HTR-8/SVneo (cell line): Measurements from ENCODE around the gene LIX1.
"Not testable (repeated sequence)": the region's sequence is repeated elsewhere in the genome, so short reads cannot be mapped to it uniquely, and the experiment has no call there.

Experiments
- DNase-seq: peaks from one replicate; pipeline ENCODE4 v3.0.0; 2011; ENCODE audit warnings: low spot score, mixed read lengths; ENCODE audit not compliant: insufficient read length
- FAIRE-seq: peaks from 2 replicates; lab custom pipeline; 2011; peaks lifted over from hg19 to GRCh38; lab: Jason Lieb, UNC

Gene LIX1

GRCh38 chr5:97142521-97143254, at the start of gene LIX1:
Gene LIX1 (minus strand): TSS chr5:97142611. CDS start chr5:97142576, 35 bp downstream.
- FAIRE-seq = no peak
- peak; percentile 39 for DNase-seq

GRCh38 chr5:97191893-97192292, 49.5 kb upstream of the LIX1 start:
- DNase-seq (no peak), FAIRE-seq (no peak)

- FAIRE-seq = not testable (repeated sequence)
Observed at GRCh38 chr5:97189523-97189922, 47.1 kb upstream of the LIX1 start.

DNA sequence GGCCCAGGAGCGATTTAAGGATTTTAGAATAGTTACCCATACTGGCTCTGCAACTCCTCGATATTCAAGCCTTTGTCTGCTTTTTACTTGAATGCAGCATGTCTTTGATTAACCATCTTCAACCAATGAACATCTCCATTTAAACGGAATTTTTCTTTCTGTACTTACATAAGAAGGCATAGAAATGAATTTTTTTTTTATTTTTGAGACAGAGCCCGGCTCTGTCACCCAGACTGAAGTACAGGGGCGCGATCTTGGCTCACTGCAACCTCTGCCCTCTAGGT, 41.5 kb upstream of the LIX1 start:
- no peak for DNase-seq

More at GRCh38 chr5:97189523-97189922, 47.1 kb upstream of the LIX1 start:
- DNase-seq = not testable (repeated sequence)

GRCh38 chr5:97183100-97183929, 40.9 kb upstream of the LIX1 start, which contains the start of gene RIOK2:
Gene RIOK2 (minus strand): TSS chr5:97183247. CDS start chr5:97183191, 56 bp downstream.
- peak; percentile 42 for FAIRE-seq
- DNase-seq = peak; percentile 88

More for the DNA sequence above, 41.5 kb upstream of the LIX1 start:
- FAIRE-seq = no peak

DNA sequence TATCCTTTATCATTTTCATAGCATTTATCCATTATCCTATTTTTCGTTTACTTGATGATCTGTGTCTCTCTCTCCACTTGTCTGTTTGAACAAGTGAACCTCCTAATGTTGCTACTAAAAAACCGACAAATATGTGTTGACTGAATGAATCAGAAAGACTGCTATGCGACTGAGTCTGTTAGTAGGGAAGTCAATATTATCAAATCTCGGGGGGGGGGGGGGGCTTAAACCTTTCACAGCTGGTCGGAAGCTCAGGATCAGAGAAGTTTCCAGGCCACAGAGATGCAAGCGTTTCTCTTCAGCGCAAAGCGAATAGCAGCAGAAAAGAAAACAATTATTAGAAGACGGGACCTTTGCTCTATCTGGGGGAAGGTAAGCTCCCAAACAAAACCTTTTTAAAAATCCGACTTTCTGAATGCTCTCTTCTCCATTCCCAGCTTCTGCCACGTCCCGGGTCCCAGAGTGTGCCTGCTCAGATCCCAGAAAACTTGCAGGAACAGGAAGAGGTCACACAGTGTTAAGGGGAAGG, 40.2 kb upstream of the LIX1 start:
- FAIRE-seq (no peak), DNase-seq (no peak)

DNA sequence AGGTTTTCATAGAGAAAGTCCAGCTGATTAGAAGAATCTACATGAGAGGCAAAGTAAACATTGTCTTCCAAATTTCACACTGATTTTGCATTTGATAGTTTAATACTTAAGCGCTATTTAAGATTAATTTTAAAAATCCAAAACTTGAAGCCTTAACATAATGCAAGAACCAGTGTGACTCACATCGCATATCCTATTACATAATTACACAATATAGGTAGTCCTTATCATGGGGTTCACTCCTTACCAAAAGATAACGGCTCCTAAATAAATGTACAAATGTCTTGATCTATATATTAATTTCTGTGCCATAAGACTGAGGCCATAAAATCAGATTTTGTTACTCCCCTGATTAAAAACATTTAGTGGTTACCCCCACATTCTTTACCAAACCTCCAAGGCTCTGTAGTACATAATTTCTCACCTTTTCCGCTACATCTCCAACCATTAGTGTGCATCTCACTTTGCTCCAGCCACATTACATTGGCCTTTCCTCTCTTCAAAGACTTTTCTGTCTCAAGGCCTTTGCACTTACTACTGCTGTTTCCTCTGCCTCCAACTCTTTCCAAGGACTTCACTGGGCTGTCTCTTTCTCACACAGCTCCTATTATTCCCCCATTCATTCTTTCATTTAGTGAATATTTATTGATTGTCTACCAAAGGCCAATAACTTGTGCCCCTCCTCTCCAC, 39.6 kb upstream of the LIX1 start:
- no peak for DNase-seq

DNA sequence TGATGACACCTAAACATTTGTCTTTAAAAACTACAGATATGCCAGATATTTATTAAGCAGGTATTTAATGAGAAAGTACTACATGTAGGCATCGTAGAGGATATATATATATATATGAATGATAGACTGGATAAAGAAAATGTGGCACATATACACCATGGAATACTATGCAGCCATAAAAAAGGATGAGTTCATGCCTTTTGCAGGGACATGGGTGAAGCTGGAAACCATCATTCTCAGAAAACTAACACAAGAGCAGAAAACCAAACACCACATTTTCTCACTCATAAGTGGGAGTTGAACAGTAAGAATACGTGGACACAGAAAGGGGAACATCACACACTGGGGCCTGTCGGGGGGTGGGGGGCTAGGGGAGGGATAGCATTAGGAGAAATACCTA, 37.0 kb upstream of the LIX1 start:
- not testable (repeated sequence) for DNase-seq, FAIRE-seq

More for the DNA sequence above, 39.6 kb upstream of the LIX1 start:
- FAIRE-seq = no peak

- FAIRE-seq = no peak
- no peak for DNase-seq
Observed at GRCh38 chr5:97172227-97172626, 29.8 kb upstream of the LIX1 start.

GRCh38 chr5:97171703-97172102, 29.3 kb upstream of the LIX1 start:
- FAIRE-seq (no peak), DNase-seq (no peak)

DNA sequence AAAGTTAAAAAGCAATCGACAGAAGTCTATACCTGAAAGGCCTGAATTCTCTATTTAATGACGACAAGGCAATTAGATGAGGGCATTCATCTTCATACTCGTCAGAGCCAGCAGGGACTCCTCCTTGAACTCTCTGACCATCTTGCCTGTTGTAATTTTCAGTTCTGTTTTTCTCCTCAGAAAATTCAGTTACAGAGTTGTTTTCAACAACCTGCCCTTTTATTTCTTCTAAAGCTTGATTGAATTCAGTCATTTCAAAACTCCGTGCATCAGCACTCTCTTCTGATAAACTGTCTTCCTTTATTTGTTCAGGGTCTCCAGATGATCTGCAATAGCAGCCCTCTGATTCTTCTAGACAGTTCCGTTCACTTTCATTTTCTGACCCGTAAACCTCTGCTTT, 25.0 kb upstream of the LIX1 start:
- no peak for DNase-seq

GRCh38 chr5:97165726-97166125, 23.3 kb upstream of the LIX1 start:
- FAIRE-seq (no peak), DNase-seq (no peak)

More for the DNA sequence above, 25.0 kb upstream of the LIX1 start:
- no peak for FAIRE-seq

DNA sequence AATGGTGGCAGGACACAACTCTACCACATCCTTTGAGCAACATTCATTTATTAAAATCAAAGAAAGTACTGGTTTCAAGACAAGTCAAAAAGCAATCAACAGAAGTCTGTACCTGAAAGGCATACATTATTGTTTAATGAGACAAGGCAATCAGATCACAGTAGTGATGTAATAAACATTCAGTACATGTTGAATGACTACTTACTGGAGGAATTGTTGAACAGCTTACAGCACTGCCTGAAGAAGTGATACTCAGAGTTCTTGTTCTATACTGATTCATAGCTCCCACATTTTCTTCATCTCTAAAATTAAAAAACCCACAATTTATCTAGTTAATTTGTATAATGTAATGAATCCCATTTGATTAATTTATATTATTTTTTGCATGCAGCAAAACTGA, 22.4 kb upstream of the LIX1 start:
- FAIRE-seq (no peak), DNase-seq (no peak)

DNA sequence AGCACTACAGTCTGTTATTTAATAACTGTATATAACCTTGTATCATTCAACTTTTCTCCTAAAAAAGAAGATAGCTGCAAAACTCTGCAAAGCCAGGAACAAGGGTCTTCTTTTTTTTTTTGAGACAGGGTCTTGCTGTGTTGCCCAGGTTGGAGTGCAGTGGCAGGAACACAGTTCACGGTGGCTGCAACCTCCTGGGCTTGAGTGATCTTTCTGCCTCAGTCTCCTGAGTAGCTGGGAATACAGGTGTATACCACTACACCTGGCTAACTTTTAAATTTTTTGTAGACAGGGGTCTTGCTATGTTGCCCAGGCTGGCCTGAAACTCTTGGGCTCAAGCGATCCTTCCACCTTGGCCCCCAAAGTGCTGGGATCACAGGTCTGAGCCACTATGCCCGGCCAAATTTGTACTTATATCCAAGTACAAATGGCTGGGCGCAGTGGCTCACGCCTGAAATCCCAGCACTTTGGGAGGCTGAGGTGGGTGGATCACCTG, 21.4 kb upstream of the LIX1 start:
- no peak for FAIRE-seq
- DNase-seq = no peak

- DNase-seq (no peak), FAIRE-seq (no peak)
Observed at GRCh38 chr5:97163360-97163764, 21.0 kb upstream of the LIX1 start.

- peak; percentile 45 for DNase-seq
- peak; percentile 86 for FAIRE-seq
Observed at GRCh38 chr5:97162045-97162444, 19.6 kb upstream of the LIX1 start.

- DNase-seq = no peak
- no peak for FAIRE-seq
Observed at GRCh38 chr5:97157689-97158088, 15.3 kb upstream of the LIX1 start.

GRCh38 chr5:97151370-97151769, 9.0 kb upstream of the LIX1 start:
- FAIRE-seq = no peak
- no peak for DNase-seq

DNA sequence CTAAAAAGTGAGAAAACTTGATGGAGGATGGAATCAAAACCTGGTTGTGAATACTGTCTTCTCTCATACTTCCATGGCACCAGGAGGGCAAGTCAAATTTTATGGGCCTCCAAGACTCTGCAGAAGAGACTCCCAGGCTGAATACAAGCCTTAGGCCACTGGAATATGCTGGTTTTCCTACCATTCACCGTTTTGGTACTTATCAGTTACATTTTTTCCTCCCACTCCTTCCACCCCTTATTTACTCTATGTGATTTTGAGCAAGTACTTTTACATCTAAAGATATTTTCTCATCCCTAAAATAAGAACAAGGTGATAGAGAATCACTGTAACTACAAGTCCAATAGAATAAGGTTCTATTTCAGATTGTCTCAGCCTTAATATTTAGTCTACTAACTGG, 8.0 kb upstream of the LIX1 start:
- FAIRE-seq = no peak
- DNase-seq = no peak

DNA sequence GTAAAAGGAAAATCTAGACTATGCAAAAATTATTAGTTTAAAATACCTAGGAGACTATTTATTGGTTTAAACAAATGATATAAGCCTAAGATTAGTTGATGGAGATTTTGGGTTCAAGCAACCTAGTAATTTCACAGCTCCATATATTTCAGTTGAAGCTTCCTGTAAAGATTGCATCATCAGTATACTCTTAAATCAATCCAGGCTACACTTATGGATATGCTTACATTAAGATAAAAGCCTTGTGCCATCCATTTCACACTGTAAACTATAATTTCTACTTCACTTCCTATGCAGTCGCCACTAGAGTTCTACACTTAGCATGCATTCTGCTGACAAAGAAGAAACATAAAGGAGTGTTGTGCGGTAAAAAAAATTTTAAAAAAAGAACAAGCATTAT, 7.3 kb upstream of the LIX1 start:
- FAIRE-seq = no peak
- DNase-seq = no peak
